Measurements from ENCODE around the gene GPR21.

GPR21 gene

DNA sequence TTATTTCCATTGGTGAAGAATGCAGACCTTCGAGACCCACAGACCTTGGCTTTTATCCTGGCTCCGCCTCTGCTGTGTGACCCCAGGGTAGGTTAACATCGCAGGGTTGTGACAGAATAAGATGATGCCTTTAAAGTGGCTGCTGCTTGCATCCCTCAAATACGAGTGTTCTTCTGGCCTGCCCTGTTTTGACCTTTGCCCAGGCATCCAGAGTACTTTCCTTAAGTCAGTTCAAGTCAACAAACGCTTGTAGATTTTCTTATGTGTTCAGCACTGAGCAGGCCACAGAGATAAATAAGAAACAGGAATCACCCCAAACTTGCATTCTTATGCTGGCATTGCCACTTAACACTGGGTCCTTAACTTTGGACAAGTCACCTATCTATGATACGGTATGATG is 50.2 kb downstream of the GPR21 start:
- Histone ChIP-seq H3K4me1 (ENCODE audit: insufficient read depth, poor library complexity, severe bottlenecking) (no peaks in the 10 kb centered on the region), H3K4me3 (ENCODE audit: severe bottlenecking) (no peak overlapping the region), H3K36me3 (ENCODE audit: low read depth) (peaks cover 62% of the 10 kb centered on the region), H3K9me3 (ENCODE audit: severe bottlenecking) (peaks cover 2% of the 10 kb centered on the region), H3K27me3 (ENCODE audit: insufficient read depth, poor library complexity, severe bottlenecking) (no peaks in the 10 kb centered on the region), H3K27ac (ENCODE audit: poor library complexity, severe bottlenecking) (no peak overlapping the region)
- TF ChIP-seq, protein P1, sequence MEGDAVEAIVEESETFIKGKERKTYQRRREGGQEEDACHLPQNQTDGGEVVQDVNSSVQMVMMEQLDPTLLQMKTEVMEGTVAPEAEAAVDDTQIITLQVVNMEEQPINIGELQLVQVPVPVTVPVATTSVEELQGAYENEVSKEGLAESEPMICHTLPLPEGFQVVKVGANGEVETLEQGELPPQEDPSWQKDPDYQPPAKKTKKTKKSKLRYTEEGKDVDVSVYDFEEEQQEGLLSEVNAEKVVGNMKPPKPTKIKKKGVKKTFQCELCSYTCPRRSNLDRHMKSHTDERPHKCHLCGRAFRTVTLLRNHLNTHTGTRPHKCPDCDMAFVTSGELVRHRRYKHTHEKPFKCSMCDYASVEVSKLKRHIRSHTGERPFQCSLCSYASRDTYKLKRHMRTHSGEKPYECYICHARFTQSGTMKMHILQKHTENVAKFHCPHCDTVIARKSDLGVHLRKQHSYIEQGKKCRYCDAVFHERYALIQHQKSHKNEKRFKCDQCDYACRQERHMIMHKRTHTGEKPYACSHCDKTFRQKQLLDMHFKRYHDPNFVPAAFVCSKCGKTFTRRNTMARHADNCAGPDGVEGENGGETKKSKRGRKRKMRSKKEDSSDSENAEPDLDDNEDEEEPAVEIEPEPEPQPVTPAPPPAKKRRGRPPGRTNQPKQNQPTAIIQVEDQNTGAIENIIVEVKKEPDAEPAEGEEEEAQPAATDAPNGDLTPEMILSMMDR (IDR thresholded peaks at IDR 0.05; ENCODE audit: poor library complexity, severe bottlenecking), result no peak
- ATAC-seq (ENCODE audit: low read depth) (no peak), DNase-seq (ENCODE audit: low spot score) (no peak)

DNA sequence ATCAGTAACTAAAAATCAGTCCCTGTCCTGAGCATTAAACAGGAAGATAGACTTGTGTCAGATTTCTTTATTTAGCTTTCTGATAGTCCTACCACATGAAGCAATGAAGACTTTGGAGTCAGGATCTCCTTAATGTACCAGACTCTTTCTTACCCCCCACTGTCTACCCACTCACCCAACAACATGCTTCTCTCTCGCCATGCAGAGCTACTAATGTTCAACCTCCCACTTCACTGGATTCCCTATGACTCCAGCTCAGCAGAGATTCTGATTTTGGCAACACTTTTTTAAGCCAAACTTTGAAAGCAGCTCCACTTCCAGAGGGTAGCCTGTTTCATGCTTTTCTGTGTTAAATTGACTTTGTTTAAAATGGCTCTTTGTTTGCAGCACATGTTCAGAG is 50.8 kb downstream of the GPR21 start:
- no peaks in the 10 kb centered on the region for H3K27me3 ChIP-seq (ENCODE audit: insufficient read depth, poor library complexity, severe bottlenecking)
- H3K36me3 ChIP-seq (ENCODE audit: low read depth), result peaks cover 62% of the 10 kb centered on the region
- DNase-seq (ENCODE audit: low spot score) (no peak), ATAC-seq (ENCODE audit: low read depth) (no peak)
- no peak overlapping the region for H3K27ac ChIP-seq (ENCODE audit: poor library complexity, severe bottlenecking)
- TF ChIP-seq, protein P1 (IDR thresholded peaks at IDR 0.05; ENCODE audit: poor library complexity, severe bottlenecking), result no peak
- peaks cover 2% of the 10 kb centered on the region for H3K9me3 ChIP-seq (ENCODE audit: severe bottlenecking)
- H3K4me1 ChIP-seq (ENCODE audit: insufficient read depth, poor library complexity, severe bottlenecking), result no peaks in the 10 kb centered on the region
- H3K4me3 ChIP-seq (ENCODE audit: severe bottlenecking), result no peak overlapping the region

Measured in RWPE2 (cell line).